GM21367 (cell line): Measurements from ENCODE around the gene KRTAP4-2.
"Not testable (repeated sequence)": the region's sequence is repeated elsewhere in the genome, so short reads cannot be mapped to it uniquely, and the experiment has no call there.

Experiments used
- ATAC-seq: cut with Tn5 transposase; IDR thresholded peaks from one replicate; pipeline ENCODE4 v1.9.1; 2021; ENCODE audit not compliant: unreplicated experiment

Gene KRTAP4-2

DNA sequence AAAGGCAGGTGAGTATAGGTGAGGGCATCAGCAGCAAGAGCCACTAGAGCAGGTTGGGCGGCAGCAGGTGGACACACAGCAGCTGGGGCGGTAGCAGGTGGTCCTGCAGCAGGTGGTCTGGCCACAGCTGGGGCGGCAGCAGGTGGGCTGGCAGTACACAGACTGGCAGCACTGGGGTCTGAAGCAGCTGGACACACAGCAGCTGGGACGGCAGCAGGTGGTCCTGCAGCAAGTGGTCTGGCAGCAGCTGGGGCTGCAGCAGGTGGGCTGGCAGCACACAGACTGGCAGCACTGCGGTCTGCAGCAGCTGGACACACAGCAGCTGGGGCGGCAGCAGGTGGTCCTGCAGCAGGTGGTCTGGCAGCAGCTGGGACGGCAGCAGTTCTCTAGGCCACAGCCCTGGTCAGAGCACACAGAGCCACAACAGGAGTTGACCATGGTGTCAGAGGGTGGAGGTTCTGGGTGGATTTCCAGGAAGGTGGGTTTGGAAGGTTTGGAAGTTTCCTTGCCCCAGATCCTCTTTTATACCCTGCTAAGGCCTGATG lies at the start of gene KRTAP4-2:
Gene KRTAP4-2 (minus strand): TSS at position 495 of the 545 bp plus-strand sequence. CDS start 57 bp downstream, at position 438.
- ATAC-seq: no peak

DNA sequence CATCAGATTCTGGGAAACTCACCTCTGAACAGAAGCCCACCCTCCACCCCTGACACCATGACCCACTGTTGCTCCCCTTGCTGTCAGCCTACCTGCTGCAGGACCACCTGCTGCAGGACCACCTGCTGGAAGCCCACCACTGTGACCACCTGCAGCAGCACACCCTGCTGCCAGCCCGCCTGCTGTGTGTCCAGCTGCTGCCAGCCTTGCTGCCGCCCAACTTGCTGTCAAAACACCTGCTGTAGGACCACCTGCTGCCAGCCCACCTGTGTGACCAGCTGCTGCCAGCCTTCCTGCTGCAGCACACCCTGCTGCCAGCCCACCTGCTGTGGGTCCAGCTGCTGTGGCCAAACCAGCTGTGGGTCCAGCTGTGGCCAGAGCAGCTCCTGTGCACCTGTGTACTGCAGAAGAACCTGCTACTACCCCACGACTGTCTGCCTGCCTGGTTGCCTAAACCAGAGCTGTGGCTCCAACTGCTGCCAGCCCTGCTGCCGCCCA lies 48.6 kb upstream of the KRTAP4-2 start, which contains the start of gene KRTAP9-2:
Gene KRTAP9-2 (plus strand): TSS at position 51 of the 498 bp plus-strand sequence. CDS start 7 bp downstream, at position 58.
- ATAC-seq: not testable (repeated sequence)

DNA sequence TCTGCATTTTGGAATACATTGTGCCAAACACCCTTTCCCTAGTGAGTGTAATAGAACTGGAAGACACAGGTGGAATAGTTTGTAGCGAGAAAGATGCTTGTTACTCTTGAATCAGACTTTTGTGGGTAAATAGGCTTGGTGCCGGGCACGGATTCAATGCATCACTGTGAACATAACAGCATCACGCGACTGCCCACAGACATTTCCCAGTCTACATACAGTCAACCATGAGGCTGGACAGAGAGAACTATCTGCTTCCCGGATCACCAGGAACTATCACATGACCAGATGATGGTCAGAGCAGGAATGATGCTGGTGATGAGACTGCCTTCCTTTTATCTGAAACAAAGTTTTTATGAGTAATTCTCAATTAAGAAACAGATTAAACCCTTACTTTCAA lies 48.0 kb upstream of the KRTAP4-2 start:
- ATAC-seq: no peak

DNA sequence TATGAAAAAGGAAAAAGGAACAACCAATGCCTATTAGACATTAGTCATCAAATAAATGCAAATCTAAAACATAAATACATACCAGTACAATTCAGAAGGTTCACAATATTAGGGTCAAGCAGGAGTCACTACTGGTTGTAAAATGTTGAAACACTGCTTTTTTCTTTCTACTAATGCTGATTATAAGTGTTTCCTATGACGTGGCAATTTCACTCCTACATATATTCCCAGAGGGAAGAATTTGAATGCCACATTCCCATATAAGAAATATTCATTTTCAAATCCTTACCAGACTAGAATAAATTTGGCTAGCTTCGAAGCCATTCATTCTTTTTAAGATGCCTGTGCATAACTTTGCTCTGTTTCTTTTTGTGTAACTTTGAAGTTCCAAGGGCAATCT lies 45.8 kb upstream of the KRTAP4-2 start:
- no peak for ATAC-seq

GRCh38 chr17:41215681-41216080 lies 37.7 kb upstream of the KRTAP4-2 start:
- ATAC-seq: no peak

DNA sequence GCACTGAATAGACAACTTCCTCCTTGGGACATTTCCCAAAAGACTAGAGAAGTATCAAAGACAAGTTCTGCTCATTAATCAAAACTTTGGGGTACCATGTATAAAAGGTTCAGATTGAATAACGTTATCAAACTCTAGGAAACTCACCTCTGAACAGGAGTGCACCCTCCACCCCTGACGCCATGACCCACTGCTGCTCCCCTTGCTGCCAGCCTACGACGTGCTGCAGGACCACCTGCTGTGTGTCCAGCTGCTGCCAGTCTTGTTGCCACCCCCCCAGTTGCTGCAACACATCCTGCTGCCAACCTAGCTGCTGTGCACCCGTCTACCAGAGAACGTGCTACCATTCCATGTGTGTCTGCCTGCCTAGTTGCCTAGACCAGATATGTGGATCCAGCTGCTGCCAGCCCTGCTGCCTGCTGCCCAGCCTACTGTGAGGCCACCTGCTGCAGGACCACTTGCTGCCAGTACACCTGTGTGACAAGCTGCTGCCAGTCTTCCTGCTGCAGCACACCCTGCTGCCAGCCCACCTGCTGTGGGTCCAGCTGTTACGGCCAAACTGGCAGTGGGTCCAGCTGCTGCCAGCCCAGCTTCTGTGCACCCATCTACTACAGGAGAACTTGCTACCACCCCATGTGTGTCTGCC lies 34.6 kb upstream of the KRTAP4-2 start:
- ATAC-seq: no peak

DNA sequence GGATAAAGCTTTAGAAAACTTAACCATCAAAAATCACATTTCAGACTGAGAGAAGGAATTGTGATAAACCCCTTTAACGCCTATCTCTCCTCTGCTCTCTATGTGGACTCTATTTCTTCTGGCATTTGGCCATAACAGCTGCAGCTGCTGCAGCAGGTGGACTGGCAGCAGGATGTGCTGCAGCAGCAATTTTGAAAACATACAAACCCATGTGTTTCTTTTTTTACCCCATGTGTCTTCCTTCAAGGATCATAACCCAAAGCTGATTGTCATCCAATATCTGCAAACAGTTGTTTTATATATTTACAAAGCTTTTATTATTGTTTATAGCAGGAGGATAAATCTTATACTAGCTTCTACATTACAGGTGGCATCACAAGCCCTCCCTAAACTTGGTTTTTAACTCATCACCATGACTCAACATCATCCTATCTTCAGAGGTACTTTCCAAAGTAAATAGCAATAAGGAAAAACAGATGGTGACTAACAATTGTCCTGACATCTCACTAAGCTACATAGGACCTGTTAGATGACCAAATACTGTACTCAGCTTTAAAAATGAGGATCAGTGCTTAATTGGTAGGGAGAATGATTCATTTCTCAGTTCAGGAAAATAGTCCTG lies 33.9 kb upstream of the KRTAP4-2 start:
- no peak for ATAC-seq

- ATAC-seq: no peak
Observed at GRCh38 chr17:41199421-41200078, 21.5 kb upstream of the KRTAP4-2 start.

DNA sequence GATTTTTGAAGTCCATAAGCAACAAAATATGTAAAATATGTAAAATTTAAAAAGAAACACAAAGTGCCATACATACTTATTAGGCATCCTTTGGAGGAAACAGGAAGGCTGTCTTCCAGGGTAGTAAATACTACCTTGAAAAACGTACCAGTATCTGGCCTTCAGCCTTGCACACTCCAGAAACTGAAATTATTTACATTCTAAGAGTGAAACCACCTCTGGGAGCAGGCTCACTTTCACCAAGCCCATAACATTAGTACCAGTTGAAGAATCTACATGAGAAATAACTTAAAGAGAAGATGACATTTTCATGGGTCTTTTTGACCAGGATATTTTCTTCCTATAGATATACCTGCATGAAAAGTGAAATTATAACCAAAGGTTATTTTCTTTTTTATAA lies 18.0 kb upstream of the KRTAP4-2 start:
- ATAC-seq: no peak

GRCh38 chr17:41190328-41190727 lies 12.3 kb upstream of the KRTAP4-2 start:
- no peak for ATAC-seq

DNA sequence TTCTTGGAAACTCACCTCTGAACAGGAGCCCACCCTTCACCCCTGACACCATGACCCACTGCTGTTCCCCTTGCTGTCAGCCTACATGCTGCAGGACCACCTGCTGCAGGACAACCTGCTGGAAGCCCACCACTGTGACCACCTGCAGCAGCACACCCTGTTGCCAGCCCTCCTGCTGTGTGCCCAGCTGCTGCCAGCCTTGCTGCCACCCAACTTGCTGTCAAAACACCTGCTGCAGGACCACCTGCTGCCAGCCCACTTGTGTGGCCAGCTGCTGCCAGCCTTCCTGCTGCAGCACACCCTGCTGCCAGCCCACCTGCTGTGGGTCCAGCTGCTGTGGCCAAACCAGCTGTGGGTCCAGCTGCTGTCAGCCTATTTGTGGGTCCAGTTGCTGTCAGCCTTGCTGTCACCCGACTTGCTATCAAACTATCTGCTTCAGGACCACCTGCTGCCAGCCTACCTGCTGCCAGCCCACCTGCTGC lies 11.9 kb upstream of the KRTAP4-2 start, which contains the start of gene KRTAP9-1:
Gene KRTAP9-1 (plus strand): TSS at position 51 of the 482 bp plus-strand sequence. CDS start 0 bp downstream, at position 51.
- not testable (repeated sequence) for ATAC-seq

GRCh38 chr17:41186872-41187271 lies 8.9 kb upstream of the KRTAP4-2 start:
- ATAC-seq: no peak

DNA sequence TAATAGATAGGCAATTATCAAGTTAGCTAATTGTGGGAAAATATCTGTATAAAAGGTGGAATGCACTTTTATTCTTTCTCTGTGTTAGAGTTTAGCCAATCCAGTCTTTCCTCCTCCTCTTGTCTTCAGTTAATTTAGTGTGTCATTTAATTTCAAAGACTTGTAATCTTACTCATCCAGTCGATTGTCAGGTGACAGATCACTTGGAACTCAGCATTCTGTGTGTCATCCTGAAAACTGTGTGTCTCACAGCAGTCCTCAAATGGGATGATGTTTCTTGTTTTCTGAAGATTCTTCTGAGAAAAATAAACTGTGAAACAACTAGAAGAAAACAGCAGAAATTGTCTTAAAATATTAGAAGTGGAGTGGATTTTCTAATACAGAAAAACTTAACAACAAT lies 7.0 kb upstream of the KRTAP4-2 start:
- no peak for ATAC-seq

GRCh38 chr17:41184480-41184961 lies 6.5 kb upstream of the KRTAP4-2 start, which contains the start of gene KRTAP4-1:
TSS of gene KRTAP4-1 (minus strand) at chr17:41184911. CDS start at chr17:41184854, 57 bp downstream.
- ATAC-seq: no peak

- ATAC-seq: no peak
Observed at GRCh38 chr17:41178843-41179616, 1.0 kb upstream of the KRTAP4-2 start.

DNA sequence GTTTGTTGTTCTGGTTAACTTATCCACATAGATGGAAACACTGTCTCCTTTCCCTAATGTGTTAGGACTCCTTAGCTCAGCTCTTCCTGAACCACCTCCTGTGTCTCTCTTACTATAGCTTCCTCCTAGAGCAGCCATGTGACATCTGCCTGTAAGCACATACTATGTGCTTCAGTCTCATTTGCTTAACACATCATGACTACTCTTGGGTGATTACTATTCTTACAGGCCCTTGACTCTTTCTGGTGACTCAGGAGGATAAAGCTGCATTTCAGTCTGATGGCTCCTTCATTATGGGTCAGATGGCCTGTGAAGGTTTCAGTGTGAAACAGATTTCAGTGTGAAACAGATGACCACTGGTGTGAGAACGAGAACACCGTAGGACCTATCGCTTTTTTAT lies 320 bp upstream of the KRTAP4-2 start:
- no peak for ATAC-seq

- ATAC-seq: no peak
Observed at GRCh38 chr17:41176744-41177387, 1.2 kb downstream of the KRTAP4-2 start.

- no peak for ATAC-seq
Observed at GRCh38 chr17:41171886-41172285, 6.1 kb downstream of the KRTAP4-2 start.

GRCh38 chr17:41168121-41168520 lies 9.9 kb downstream of the KRTAP4-2 start, which contains the start of gene KRTAP4-3:
TSS of gene KRTAP4-3 (minus strand) at chr17:41168221. CDS start at chr17:41168172, 49 bp downstream.
- ATAC-seq: no peak

GRCh38 chr17:41167561-41167960 lies 10.5 kb downstream of the KRTAP4-2 start:
- ATAC-seq: no peak
